ENCODE data around the gene TMEM181.

TMEM181 gene

GRCh38 chr6:158635427-158636073 lies 75.7 kb downstream of the TMEM181 start:
- no peaks in the 10 kb centered on the region for H3K27me3 ChIP-seq (ENCODE audit: low read depth, low read length)
- H3K4me2 ChIP-seq (ENCODE audit: low read length): no peak overlapping the region
- H3K9me3 ChIP-seq (ENCODE audit: insufficient read depth, low read length): no peaks in the 10 kb centered on the region
- no peaks in the 10 kb centered on the region for H4K20me1 ChIP-seq (ENCODE audit: insufficient read depth, low read length)
- H3K4me3 ChIP-seq (ENCODE audit: low read length): no peak overlapping the region
- H3K27ac ChIP-seq (ENCODE audit: low read length): no peak overlapping the region
- peaks cover 6% of the 10 kb centered on the region; the same call in 1 of the 2 replicates for H3K79me2 ChIP-seq (ENCODE audit: low read length)
- no peak overlapping the region for H3K9ac ChIP-seq (ENCODE audit: low read length)
- TF ChIP-seq EZH2phosphoT487 (IDR thresholded peaks at IDR 0.05; ENCODE audit: low read depth) (no peak), CTCF (IDR thresholded peaks at IDR 0.05; ENCODE audit: low read depth, low read length) (no peak)
- H3K36me3 ChIP-seq (replicated peaks; ENCODE audit: low read depth, low read length): peaks cover 17% of the 10 kb centered on the region
- H2AFZ ChIP-seq (ENCODE audit: low read depth, low read length): no peak overlapping the region
- no peaks in the 10 kb centered on the region for H3K4me1 ChIP-seq (ENCODE audit: low read length)

GRCh38 chr6:158636778-158637177 lies 76.9 kb downstream of the TMEM181 start:
- Histone ChIP-seq H4K20me1 (ENCODE audit: insufficient read depth, low read length) (no peaks in the 10 kb centered on the region), H3K9ac (ENCODE audit: low read length) (no peak overlapping the region), H3K36me3 (replicated peaks; ENCODE audit: low read depth, low read length) (peaks cover 19% of the 10 kb centered on the region), H3K27me3 (ENCODE audit: low read depth, low read length) (no peaks in the 10 kb centered on the region), H3K4me1 (ENCODE audit: low read length) (no peaks in the 10 kb centered on the region), H3K27ac (ENCODE audit: low read length) (no peak overlapping the region), H3K9me3 (ENCODE audit: insufficient read depth, low read length) (no peaks in the 10 kb centered on the region), H3K4me2 (ENCODE audit: low read length) (no peak overlapping the region), H2AFZ (ENCODE audit: low read depth, low read length) (no peak overlapping the region), H3K4me3 (ENCODE audit: low read length) (no peak overlapping the region), H3K79me2 (ENCODE audit: low read length) (peaks cover 8% of the 10 kb centered on the region; the same call in 1 of the 2 replicates)
- TF ChIP-seq CTCF (IDR thresholded peaks at IDR 0.05; ENCODE audit: low read depth, low read length) (no peak), EZH2phosphoT487 (IDR thresholded peaks at IDR 0.05; ENCODE audit: low read depth) (no peak)

- Histone ChIP-seq H3K4me2 (ENCODE audit: low read length) (no peak overlapping the region), H3K79me2 (ENCODE audit: low read length) (peaks cover 24% of the 10 kb centered on the region), H3K27ac (ENCODE audit: low read length) (no peak overlapping the region), H3K9ac (ENCODE audit: low read length) (no peak overlapping the region), H2AFZ (ENCODE audit: low read depth, low read length) (no peak overlapping the region), H3K4me3 (ENCODE audit: low read length) (no peak overlapping the region), H3K9me3 (ENCODE audit: insufficient read depth, low read length) (no peaks in the 10 kb centered on the region), H3K4me1 (ENCODE audit: low read length) (peaks cover 6% of the 10 kb centered on the region), H3K27me3 (ENCODE audit: low read depth, low read length) (no peaks in the 10 kb centered on the region), H4K20me1 (ENCODE audit: insufficient read depth, low read length) (no peaks in the 10 kb centered on the region), H3K36me3 (replicated peaks; ENCODE audit: low read depth, low read length) (peaks cover 21% of the 10 kb centered on the region)
- TF ChIP-seq CTCF (IDR thresholded peaks at IDR 0.05; ENCODE audit: low read depth, low read length) (no peak), EZH2phosphoT487 (IDR thresholded peaks at IDR 0.05; ENCODE audit: low read depth) (no peak)
Observed at GRCh38 chr6:158638324-158638854, 78.5 kb downstream of the TMEM181 start.

GRCh38 chr6:158639056-158639455 lies 79.2 kb downstream of the TMEM181 start:
- Histone ChIP-seq H2AFZ (ENCODE audit: low read depth, low read length) (no peak overlapping the region), H3K4me3 (ENCODE audit: low read length) (no peak overlapping the region), H3K4me2 (ENCODE audit: low read length) (no peak overlapping the region), H3K36me3 (replicated peaks; ENCODE audit: low read depth, low read length) (peaks cover 21% of the 10 kb centered on the region), H3K27ac (ENCODE audit: low read length) (no peak overlapping the region), H3K27me3 (ENCODE audit: low read depth, low read length) (no peaks in the 10 kb centered on the region), H3K9ac (ENCODE audit: low read length) (no peak overlapping the region), H4K20me1 (ENCODE audit: insufficient read depth, low read length) (no peaks in the 10 kb centered on the region), H3K4me1 (ENCODE audit: low read length) (peaks cover 7% of the 10 kb centered on the region), H3K79me2 (ENCODE audit: low read length) (peaks cover 31% of the 10 kb centered on the region), H3K9me3 (ENCODE audit: insufficient read depth, low read length) (no peaks in the 10 kb centered on the region)
- TF ChIP-seq CTCF (IDR thresholded peaks at IDR 0.05; ENCODE audit: low read depth, low read length): no peak
- TF ChIP-seq EZH2phosphoT487 (IDR thresholded peaks at IDR 0.05; ENCODE audit: low read depth): no peak

Data from OCI-LY3 (cell line).